Measurements from ENCODE around the gene CSHL1. TPM values are rescaled to one million over a fixed set of nuclear protein-coding genes. Genes with fewer than 3 reads are reported as not detected.

CSHL1 gene
- total RNA-seq (2014; rRNA removed; shearing (Covaris generic)): not detected in 2 replicates
- not detected in 2 replicates for polyA plus RNA-seq (2014; cell fraction: nucleus; rRNA removed)

GRCh38 chr17:63911041-63911635 is at the start of gene CSHL1:
TSS of gene CSHL1 (minus strand) at chr17:63911258. CDS start at chr17:63911196, 62 bp downstream.
- DNase-seq (ENCODE audit: extremely low read depth, low read depth): no peak

GRCh38 chr17:63960430-63960829 is 49.4 kb upstream of the CSHL1 start:
- no peak for DNase-seq (ENCODE audit: extremely low read depth, low read depth)

- DNase-seq (ENCODE audit: extremely low read depth, low read depth): no peak
Measured at GRCh38 chr17:63960006-63960405, 48.9 kb upstream of the CSHL1 start.

- DNase-seq (ENCODE audit: extremely low read depth, low read depth): no peak
Measured at GRCh38 chr17:63956296-63956920, 45.4 kb upstream of the CSHL1 start.

- no peak for DNase-seq (ENCODE audit: extremely low read depth, low read depth)
Measured at GRCh38 chr17:63955791-63956190, 44.7 kb upstream of the CSHL1 start.

GRCh38 chr17:63955232-63955631 is 44.2 kb upstream of the CSHL1 start:
- no peak for DNase-seq (ENCODE audit: extremely low read depth, low read depth)

- DNase-seq (ENCODE audit: extremely low read depth, low read depth): no peak
Measured at GRCh38 chr17:63954402-63955063, 43.5 kb upstream of the CSHL1 start.

GRCh38 chr17:63950940-63951907 is 40.2 kb upstream of the CSHL1 start:
- no peak for DNase-seq (ENCODE audit: extremely low read depth, low read depth)

- DNase-seq (ENCODE audit: extremely low read depth, low read depth): no peak
Measured at GRCh38 chr17:63949576-63950250, 38.7 kb upstream of the CSHL1 start.

GRCh38 chr17:63948521-63948920 is 37.5 kb upstream of the CSHL1 start:
- DNase-seq (ENCODE audit: extremely low read depth, low read depth): no peak

- DNase-seq (ENCODE audit: extremely low read depth, low read depth): no peak
Measured at GRCh38 chr17:63947711-63948330, 36.8 kb upstream of the CSHL1 start.

- DNase-seq (ENCODE audit: extremely low read depth, low read depth): peak; percentile 45
Measured at GRCh38 chr17:63946440-63947363, 35.6 kb upstream of the CSHL1 start.

GRCh38 chr17:63945784-63946439 is 34.9 kb upstream of the CSHL1 start:
- DNase-seq (ENCODE audit: extremely low read depth, low read depth): no peak

GRCh38 chr17:63944736-63945499 is 33.9 kb upstream of the CSHL1 start:
- DNase-seq (ENCODE audit: extremely low read depth, low read depth): no peak

GRCh38 chr17:63943745-63944144 is 32.7 kb upstream of the CSHL1 start:
- DNase-seq (ENCODE audit: extremely low read depth, low read depth): no peak

GRCh38 chr17:63942309-63942985 is 31.4 kb upstream of the CSHL1 start:
- no peak for DNase-seq (ENCODE audit: extremely low read depth, low read depth)

GRCh38 chr17:63941751-63942150 is 30.7 kb upstream of the CSHL1 start:
- no peak for DNase-seq (ENCODE audit: extremely low read depth, low read depth)
